ENCODE measurements around the gene KCNK16. TPM values are rescaled to one million over a fixed set of nuclear protein-coding genes. Genes with fewer than 3 reads are reported as not detected.

Gene KCNK16
- total and polyA plus RNA-seq, 3 donors from 2014 or later: not detected

DNA sequence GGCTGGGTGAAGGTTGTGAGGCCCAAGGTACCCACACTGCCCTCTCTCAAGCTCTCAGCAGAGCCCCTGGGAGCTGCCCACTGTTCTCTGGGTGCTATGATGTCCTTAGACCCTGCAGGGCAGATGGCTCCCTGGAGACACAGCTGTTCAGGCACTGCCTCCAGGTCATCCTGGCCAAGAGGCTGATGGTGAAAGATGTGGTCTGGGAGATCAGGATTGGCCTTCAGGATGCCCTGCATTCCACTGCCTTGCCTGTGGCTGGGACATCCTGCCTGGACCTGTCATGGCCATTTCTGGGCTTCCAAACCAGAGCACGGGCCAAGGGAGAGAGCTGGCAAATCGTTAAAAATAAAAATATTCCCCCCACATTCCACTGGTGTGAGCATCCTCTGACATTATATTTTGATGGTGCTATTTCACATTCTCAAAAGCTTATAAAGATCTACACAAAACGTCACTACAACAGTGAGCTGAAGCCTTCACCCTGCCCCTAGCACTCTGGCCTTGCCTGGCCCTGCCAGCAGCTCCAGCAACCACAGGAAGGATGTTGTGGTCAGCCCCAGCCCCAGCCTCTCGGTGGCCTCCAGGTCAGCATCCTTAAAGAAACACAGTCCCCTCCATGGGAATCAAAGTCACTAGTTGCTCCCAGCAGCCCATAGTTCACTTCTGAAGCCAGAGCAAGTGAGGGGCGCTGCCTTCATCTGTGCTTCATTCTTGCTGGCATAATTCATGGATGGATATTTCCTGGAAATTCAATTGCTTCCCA is 13.5 kb upstream of the KCNK16 start:
- H3K4me3 ChIP-seq: no peak overlapping the region
- no peaks in the 10 kb centered on the region for H3K9me3 ChIP-seq
- DNase-seq: no peak
- WGBS, 2 donors: 63 to 67% methylated on average over 5 of the region's 5 CpGs
- TF ChIP-seq POLR2A (IDR thresholded peaks at IDR 0.05): no peak
- TF ChIP-seq, protein P1, sequence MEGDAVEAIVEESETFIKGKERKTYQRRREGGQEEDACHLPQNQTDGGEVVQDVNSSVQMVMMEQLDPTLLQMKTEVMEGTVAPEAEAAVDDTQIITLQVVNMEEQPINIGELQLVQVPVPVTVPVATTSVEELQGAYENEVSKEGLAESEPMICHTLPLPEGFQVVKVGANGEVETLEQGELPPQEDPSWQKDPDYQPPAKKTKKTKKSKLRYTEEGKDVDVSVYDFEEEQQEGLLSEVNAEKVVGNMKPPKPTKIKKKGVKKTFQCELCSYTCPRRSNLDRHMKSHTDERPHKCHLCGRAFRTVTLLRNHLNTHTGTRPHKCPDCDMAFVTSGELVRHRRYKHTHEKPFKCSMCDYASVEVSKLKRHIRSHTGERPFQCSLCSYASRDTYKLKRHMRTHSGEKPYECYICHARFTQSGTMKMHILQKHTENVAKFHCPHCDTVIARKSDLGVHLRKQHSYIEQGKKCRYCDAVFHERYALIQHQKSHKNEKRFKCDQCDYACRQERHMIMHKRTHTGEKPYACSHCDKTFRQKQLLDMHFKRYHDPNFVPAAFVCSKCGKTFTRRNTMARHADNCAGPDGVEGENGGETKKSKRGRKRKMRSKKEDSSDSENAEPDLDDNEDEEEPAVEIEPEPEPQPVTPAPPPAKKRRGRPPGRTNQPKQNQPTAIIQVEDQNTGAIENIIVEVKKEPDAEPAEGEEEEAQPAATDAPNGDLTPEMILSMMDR (IDR thresholded peaks at IDR 0.05): no peak
- H3K27me3 ChIP-seq: no peaks in the 10 kb centered on the region
- H3K27ac ChIP-seq: no peak overlapping the region
- intact Hi-C loops (cut with DNase I; ENCODE audit: low total_unique reads): no loop called here
- no peaks in the 10 kb centered on the region for H3K36me3 ChIP-seq (ENCODE audit: low read depth, missing control alignments)
- H3K4me1 ChIP-seq: peaks cover 11% of the 10 kb centered on the region

DNA sequence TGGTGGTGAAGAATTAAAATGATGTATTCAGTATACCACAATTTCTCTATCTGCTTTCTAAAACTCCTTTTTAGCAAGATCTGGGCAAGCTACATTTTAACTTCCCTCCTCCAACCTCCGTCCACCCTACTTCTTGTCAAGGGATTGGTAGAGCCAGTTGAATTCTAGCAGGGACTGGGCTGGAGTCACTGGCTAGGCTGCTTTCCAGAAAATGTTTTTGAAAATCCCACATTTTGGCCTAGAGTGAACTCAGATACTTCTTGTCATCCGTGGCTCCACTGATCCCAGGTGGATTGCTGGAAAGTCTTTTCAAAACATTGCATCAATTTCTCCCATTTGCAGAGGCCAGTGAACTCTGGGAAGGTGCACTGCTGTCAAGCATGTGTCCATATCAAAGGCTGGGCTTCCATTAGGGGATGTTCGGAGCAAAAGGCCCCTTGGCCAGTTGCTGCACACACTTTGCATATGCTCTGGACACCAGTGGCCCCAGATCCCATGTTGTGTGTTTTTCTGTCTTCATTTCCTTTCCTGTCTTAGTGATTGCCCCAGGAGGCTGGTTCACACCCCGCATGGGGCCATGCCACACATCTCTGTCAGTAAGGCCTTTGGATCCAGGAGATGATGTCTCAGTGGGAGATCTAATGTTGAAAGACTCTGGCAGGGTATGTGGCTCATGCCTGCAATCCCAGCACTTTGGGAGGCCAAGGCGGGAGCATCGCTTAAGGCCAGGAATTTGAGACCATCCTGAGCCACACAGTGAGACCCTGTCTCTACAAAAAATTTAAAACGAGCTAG is 11.3 kb upstream of the KCNK16 start:
- intact Hi-C loops (cut with DNase I; ENCODE audit: low total_unique reads): no loop called here
- DNase-seq: no peak
- Histone ChIP-seq H3K27ac (no peak overlapping the region), H3K9me3 (no peaks in the 10 kb centered on the region), H3K36me3 (ENCODE audit: low read depth, missing control alignments) (no peaks in the 10 kb centered on the region), H3K27me3 (no peaks in the 10 kb centered on the region), H3K4me1 (peaks cover 3% of the 10 kb centered on the region), H3K4me3 (no peak overlapping the region)
- 86 to 89% methylated on average over 7 of the region's 7 CpGs for WGBS, 2 donors
- TF ChIP-seq, protein P1 (IDR thresholded peaks at IDR 0.05): no peak
- no peak for TF ChIP-seq POLR2A (IDR thresholded peaks at IDR 0.05)

DNA sequence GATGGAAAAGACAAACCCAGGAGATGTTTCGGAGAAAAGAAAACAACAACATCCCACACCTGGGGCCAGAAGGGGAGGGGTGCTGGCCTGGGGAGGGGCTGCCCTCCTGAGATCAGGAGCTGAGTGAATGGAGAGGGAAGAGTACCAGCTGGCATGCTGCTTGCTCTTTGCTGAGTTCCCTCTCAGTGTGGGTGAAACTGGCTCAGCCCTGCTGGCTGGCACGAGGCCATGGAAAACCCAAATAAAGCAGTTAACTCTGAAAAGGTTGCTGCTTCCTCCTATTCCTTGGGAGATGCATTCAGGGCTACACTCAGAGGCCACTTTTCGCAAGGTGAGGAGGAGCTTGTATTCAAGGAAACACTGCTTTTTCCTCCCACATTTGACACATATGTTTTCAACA is 8.0 kb upstream of the KCNK16 start:
- H3K4me1 ChIP-seq: no peaks in the 10 kb centered on the region
- DNase-seq: no peak
- H3K36me3 ChIP-seq (ENCODE audit: low read depth, missing control alignments): no peaks in the 10 kb centered on the region
- intact Hi-C loops (cut with DNase I; ENCODE audit: low total_unique reads): no loop called here
- no peaks in the 10 kb centered on the region for H3K27me3 ChIP-seq
- no peak overlapping the region for H3K4me3 ChIP-seq
- 69 to 72% methylated on average over 3 of the region's 3 CpGs for WGBS, 2 donors
- no peaks in the 10 kb centered on the region for H3K9me3 ChIP-seq
- TF ChIP-seq POLR2A (IDR thresholded peaks at IDR 0.05): no peak
- TF ChIP-seq, protein P1 (IDR thresholded peaks at IDR 0.05): no peak
- no peak overlapping the region for H3K27ac ChIP-seq

DNA sequence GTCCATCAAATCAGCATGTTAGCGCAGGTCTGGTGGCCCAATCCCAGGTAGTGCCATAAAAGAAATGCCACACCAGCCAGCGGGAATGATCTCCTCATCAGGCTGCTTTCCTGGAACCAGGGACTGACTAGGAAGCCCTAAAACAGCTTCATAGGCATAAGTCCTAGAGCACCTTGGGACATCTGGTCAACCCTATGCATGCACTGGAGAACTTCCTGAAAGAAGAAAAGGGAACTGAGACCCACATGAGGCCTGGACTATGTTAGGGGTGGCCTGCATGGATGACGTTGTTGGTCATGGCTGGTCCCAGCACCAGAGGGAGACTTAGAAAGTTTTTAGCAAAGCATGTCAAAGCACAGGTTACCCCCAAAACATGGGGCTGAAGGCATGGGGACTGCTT is 7.6 kb upstream of the KCNK16 start:
- Histone ChIP-seq H3K4me1 (no peaks in the 10 kb centered on the region), H3K36me3 (ENCODE audit: low read depth, missing control alignments) (no peaks in the 10 kb centered on the region), H3K4me3 (no peak overlapping the region), H3K27me3 (no peaks in the 10 kb centered on the region), H3K9me3 (no peaks in the 10 kb centered on the region), H3K27ac (no peak overlapping the region)
- intact Hi-C loops (cut with DNase I; ENCODE audit: low total_unique reads): no loop called here
- no peak for DNase-seq
- TF ChIP-seq, protein P1 (IDR thresholded peaks at IDR 0.05): no peak
- WGBS, 2 donors: 87 to 88% methylated on average over 3 of the region's 3 CpGs

All from testis (tissue), 3 donors.